ENCODE results near the gene GRIK5. TPM values are rescaled to one million over a fixed set of nuclear protein-coding genes. Genes with fewer than 3 reads are reported as not detected.
A peak's percentile ranks its signal among the peaks of the same experiment; 100 is the strongest.
"Not testable (repeated sequence)": the region's sequence is repeated elsewhere in the genome, so short reads cannot be mapped to it uniquely, and the experiment has no call there.

The GRIK5 gene
- 1.3 TPM for polyA plus RNA-seq (2013, experiment 1 of 2; ENCODE audit: insufficient read length)
- polyA plus RNA-seq (2013, experiment 2 of 2; ENCODE audit: insufficient read length), result 1.7 TPM

DNA sequence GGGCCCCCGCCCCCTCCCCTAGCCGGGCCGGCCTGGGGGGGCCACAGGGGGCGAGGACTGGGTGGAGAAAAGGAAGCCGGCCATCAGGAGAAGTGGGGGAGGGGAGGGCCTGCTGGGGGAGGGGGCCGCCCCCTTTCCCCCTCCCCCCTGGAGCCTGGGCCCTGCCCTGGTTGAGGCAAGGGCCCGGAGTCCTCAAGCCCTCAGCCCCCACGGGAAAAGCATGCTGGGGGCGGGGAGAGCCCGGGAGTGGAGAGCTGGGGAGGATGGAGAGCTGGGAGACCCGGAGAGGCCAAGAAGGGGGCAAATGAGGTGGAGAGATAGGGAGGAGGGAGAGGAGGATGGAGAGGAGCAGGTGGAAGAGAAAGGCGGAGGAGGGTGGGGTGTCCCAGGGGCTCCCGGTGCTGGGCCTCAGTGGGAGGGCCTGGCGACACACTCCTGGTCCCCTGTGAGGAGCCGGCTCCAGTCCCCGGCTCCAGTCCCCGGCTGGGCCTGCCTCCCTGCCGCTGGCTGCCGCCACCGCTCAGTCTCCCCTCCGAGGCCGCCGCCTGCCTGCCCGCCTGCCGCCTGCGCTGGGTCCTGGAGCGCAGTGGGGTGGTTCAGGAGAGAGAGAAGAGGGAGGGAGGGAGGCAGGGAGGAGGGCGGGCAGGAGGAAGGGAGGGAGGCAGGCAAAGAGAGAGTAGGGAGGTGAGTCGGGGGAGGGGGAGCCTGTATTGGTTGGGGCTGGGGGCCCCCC lies at the start of gene GRIK5:
GRIK5 (minus strand) TSS at position 588 of the 733 bp plus-strand sequence. CDS start 4,436 bp downstream, outside the sequence.
- no peak for DNase-seq

- DNase-seq, result no peak
Observed at GRCh38 chr19:42117076-42117475, 47.1 kb upstream of the GRIK5 start.

DNA sequence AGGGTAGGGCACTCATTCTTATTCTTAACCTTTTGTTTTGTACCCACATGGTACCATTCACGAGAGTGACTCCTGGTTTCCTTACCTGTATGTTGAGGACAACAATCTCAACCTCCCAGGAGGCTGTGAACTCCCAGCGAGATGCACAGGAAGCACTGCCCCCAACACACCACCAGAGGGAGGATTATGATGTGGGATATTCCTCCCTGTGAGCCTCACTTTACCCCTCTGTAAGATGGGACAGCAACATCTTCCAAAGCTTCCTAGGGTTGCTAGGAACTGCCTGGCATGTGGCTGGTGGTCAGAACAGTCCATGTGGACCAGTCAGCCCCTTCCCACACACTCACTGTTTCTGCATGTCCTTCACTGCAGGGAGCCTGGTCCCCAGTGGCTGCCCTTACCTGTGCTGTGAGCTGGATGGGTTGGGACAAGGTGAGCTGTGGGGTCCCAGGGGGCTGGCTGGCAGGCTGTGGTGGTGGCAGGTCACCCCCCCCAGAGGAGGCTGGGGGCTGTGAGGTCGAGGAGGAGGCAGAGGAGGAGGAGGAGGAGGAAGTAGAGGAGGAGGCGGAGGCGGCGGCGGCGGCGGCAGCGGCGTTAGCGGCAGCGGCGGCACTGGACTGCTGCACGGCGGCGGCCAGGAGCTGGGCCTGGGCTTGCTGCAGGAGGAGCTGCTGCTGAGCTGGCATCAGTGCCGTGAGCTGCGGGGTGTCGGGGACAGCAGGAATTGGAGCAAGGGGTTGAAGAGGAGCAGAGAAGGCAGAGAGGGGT lies 46.5 kb upstream of the GRIK5 start:
- no peak for DNase-seq

DNA sequence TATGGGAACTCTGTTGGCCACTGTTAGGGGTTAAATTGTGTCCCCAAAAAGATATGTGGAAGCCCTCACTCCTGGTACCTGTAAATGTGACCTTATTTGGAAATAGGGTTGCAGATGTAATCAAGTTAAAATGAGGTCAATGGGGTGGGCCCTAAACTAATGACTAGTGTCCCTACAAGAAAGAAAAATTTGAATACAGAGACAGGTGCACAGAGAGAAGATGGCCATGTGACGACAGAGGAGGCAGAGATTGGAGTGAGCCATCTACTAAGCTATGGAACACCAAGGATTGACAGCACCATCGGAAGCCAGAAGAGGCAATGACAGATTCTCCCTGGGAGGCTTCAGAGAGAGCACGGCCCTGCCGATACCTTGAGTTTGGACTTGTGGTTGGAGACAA lies 45.7 kb upstream of the GRIK5 start:
- DNase-seq, result no peak

DNA sequence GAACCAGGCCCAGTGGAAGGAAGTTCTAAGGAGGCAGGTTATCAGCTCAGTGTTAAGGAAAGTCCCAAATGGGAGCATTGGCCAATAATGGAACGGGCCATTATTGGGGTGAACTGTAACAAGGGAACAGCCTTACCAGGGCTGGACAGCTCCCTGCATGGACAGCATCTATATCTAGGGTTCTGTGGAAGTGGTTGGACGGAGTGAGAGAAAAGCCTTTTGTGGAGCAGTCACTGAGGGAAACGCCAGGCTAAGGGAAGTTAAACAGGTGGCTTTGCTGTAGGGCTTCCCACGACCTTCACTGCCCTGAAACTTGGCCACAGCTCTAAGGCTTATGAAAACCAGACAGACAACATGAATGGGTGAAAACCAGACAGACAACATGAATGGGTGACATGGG lies 45.2 kb upstream of the GRIK5 start:
- DNase-seq, result peak; percentile 27

GRCh38 chr19:42114412-42114811 lies 44.4 kb upstream of the GRIK5 start:
- DNase-seq, result no peak

DNA sequence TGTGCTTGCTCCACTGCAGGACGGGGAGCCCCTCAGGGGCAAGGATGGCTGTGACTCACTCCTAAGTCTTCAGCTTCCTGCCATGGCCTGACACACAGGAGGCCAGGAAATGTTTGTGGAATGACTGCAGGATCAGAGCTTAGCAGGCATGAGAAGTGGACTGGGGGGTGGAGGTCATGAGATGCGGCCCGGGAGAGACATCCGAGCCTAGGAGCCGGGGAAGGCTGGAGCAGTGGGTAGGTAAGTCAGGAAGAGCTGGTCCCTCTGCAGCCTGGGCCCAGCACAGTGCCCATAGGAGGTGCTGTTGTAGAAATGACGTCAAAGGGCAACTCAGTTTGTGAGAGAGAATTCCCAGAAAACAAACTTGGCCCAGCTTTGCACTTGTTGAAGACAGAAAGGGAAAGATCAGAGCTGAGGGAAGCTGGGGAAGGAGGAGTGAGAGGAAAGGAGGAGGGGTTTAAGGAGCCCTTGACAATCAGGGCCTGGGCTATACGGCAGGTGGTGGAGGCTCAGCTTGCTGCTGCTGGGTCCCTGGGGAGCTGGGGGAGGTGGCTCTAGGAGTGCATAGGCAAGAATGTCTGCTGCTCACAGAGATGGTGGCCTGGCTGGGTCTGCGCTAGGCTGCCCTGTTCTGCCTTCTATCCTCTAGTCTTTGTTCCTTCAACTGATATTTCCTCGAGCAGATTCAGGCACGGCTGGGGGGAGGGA lies 43.8 kb upstream of the GRIK5 start:
- peak; percentile 97 for DNase-seq

DNA sequence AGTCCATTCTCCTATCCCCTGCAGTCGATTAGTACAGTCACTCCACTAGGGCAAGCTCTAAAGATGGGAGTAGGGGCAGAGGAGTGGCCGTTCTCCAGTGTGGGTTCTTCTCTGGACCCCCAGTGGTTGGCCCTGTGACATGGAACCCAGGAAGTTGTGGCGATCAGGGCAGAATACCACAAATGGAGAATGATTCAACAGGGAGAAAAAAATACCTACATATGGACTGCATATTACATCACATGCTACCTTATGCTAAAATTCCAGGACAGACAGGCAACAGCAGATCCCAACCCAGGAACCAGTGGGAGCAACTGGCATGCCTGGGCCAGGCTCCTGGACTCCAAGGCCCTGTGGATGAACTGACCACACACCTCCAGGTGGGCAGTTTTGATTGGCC lies 41.8 kb upstream of the GRIK5 start:
- DNase-seq, result peak; percentile 83

GRCh38 chr19:42111384-42111783 lies 41.4 kb upstream of the GRIK5 start:
- DNase-seq, result peak; percentile 93

- no peak for DNase-seq
Observed at GRCh38 chr19:42110658-42111057, 40.7 kb upstream of the GRIK5 start.

DNA sequence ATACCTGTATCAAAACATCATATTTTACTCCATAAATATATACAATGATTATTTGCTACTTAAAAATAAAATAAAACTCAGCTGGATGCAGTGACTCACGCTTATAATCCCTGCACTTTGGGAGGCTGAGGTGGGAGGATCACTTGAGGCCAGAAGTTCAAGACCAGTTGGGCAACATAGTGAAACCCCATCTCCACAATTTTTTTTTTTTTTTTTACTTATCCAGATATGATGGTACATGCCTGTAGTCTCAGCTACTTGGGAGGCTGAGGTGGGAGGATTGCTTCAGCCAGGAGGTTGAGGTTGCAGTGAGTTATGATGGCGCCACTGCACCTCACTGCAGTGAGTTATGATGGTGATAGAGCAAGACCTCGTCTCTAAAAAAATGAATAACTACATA lies 39.9 kb upstream of the GRIK5 start:
- DNase-seq, result no peak

DNA sequence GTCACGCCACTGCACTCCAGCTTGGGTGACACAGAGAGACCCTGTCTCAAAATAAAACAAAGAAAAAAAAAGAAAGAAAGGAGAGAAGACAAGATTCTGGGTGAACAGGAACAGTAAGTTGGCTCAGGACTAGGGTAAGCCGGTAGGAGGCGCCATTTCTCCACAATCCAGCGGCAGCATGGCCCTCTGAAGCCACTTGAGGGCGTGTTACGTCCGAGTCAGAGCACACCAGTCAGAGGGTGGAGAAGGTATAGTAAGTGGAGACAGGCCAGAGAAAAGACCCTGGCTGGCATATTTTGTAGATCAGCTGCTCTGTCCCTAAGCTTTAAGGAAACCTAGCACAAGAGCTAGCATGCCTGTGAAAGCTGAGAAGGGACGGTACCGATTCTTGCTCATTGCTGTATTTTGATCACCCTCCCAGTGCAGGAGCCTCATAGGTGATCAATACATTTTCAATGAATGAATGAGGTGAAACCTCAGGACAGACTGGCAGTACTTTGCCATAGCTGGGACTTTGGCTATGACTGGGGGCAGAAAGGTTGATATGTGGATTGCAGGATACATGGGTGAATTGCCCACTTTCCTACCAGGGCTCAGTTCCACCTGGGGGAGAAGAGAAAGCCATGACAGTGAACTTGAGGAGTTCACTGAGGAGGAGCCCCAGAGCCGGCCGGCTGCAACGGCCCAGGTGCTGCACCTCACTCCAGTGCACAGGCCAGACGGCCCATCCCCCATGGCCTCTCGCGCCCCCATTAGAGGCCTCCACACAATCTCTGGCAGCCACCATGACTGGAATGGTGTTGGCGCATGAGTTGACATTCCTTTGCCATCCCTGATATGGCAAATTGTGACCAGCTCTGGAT lies 38.8 kb upstream of the GRIK5 start:
- peak; percentile 89 for DNase-seq

DNA sequence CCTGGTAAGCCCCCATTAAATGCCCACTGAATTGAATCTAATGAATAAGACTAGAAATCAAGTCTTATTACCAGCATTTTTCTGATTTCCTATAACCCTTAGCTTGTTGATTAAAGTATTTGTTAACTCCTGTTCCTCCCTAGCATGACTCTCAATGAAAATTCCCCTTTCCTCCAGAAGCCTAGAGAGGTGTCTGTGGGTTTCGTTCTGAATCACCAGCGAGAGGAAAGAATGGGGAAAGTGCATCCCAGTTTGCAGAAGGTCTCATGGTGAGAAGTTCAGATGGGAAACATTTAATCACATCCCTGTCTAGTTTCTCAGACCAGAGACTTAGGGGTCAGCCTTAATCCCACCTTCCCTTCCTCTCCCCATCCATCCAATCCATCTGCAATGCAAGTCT lies 35.4 kb upstream of the GRIK5 start:
- no peak for DNase-seq

DNA sequence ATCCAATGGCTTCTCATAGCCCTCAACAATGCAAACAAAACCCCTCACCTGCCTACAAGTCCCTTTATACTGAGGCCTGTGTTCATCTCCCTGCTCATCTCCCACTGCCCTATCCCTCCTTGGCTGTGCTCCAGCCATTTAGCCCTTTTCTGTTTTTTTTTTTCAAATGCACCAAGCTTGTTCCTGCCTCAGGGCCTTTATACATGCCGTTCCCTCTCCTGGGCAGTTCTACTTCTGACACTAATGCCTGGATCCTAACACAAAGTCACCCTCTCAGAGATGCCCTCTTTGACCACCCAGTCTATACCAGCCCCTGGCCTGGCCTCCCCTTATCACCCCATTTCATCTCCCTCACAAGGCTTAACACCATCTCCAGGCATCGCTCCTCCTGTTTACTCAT lies 32.9 kb upstream of the GRIK5 start:
- DNase-seq, result no peak

GRCh38 chr19:42100241-42100640 lies 30.2 kb upstream of the GRIK5 start:
- not testable (repeated sequence) for DNase-seq

- DNase-seq, result no peak
Observed at GRCh38 chr19:42099336-42099925, 29.4 kb upstream of the GRIK5 start.

DNA sequence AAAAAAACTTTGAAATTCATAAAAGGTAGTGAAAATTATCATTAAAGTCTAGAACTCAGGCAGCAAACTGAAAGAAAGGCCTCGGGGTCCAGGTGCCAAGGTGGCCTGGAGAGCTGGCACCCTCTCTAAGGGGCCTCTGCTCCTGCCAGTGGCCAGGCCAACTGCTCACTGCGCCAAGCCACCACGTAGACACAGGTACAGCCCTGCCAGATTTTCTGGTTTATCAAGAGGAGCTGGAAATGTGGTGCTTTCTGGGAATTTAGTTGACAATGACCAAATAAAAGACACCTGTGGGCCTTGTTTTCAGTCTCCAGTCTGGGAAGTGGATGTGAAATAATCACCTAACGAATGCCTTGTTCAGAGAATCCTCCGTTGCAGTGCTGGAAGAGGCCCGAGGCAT lies 28.8 kb upstream of the GRIK5 start:
- DNase-seq, result no peak

DNA sequence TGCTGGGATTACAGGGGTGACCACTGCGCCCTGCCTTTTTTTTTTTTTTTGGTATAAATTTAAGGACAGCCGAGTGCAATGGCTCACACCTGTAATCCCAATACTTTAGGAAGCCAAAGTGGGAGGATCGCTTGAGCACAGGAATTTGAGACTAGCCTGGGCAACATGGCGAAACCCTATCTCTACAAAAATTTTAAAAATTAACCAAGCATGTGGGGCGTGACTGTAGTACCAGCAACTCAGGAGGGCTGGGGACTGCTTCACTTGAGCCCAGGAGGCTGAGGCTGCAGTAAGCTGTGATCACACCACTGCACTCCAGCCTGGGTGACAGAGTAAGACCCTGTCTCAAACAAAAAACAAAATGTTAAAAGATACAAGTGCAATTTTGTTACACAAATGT lies 27.5 kb upstream of the GRIK5 start:
- DNase-seq, result no peak

- DNase-seq, result no peak
Observed at GRCh38 chr19:42096255-42096837, 26.3 kb upstream of the GRIK5 start.

GRCh38 chr19:42095814-42096230 lies 25.8 kb upstream of the GRIK5 start:
- DNase-seq, result no peak

DNA sequence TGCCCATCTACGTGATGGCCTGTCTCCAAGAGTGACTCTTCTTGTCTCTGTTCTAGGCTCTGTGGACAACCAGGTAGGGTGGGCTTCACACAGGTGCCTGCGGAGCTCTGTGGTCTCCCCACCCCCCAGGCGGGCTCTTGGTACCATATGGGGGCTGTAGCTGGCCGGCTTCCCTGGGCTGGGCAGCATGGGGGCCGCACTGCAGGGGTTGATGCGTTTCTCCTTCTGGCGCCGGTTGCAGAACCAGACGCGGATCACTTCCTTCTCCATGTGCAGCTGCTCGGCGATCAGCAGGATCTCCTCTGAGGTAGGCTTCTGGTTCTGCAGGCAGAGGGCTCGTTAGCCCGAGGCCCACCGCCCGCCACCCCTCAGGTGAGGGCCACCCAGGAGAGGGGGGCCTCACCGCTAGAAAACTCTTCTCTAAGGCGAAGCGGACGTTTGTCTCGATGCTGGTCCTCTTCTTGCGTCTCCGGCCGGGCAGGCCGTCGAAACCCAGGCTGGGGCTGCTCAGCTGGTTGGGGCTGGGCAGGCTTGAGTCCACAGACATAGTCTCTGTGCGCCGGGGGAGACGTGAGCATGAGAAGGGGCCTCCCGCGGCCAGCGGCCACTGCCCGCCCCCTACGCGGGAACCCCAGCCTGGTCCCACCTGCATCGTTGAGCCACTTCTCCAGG lies 25.3 kb upstream of the GRIK5 start:
- no peak for DNase-seq

Measured in fibroblast of skin of scalp (primary cell).